ENCODE measurements around the gene INTS11.

Gene INTS11

GRCh38 chr1:1305300-1306069, 19.0 kb downstream of the INTS11 start:
- H3K4ac ChIP-seq (ENCODE audit: low read depth in 1 of 2, low read length in 2 of 2), result peak overlapping the region; percentile 96
- H3K4me2 ChIP-seq (ENCODE audit: low read length, poor library complexity, severe bottlenecking), result peak overlapping the region; percentile 80
- H3K4me3 ChIP-seq (ENCODE audit: insufficient read depth in 1 of 2, low read depth in 1 of 2, low read length in 2 of 2), result peak overlapping the region; percentile 39 to 89
- H3K27ac ChIP-seq (ENCODE audit: low read length, poor library complexity, severe bottlenecking), result peak overlapping the region; percentile 81
- H3K79me1 ChIP-seq (replicated peaks; ENCODE audit: low read length, poor library complexity, severe bottlenecking), result peaks cover 21% of the 10 kb centered on the region
- peak overlapping the region in 1 of 2 experiments; percentile 63 for H3K14ac ChIP-seq (ENCODE audit: low read length in 2 of 2)
- H3K27me3 ChIP-seq (ENCODE audit: control insufficient read depth in 1 of 2, insufficient read depth in 1 of 2, low read length in 2 of 2), result no peaks in the 10 kb centered on the region
- H4K8ac ChIP-seq (ENCODE audit: low read length), result peak overlapping the region; percentile 86
- peak overlapping the region; percentile 4 for H2BK5ac ChIP-seq (ENCODE audit: low read depth, low read length, poor library complexity, severe bottlenecking)
- H2BK15ac ChIP-seq (ENCODE audit: low read depth, poor library complexity, severe bottlenecking), result peak overlapping the region; percentile 95
- peak overlapping the region; percentile 59 to 96 for H2BK12ac ChIP-seq (ENCODE audit: low read length in 2 of 2)
- DNase-seq, result peak; percentile 86
- H3K18ac ChIP-seq (ENCODE audit: low read depth in 1 of 2, low read length in 2 of 2), result peak overlapping the region; percentile 74 to 81
- no peak overlapping the region for H2AFZ ChIP-seq (ENCODE audit: low read depth, low read length)
- no peak overlapping the region for H3K23ac ChIP-seq (ENCODE audit: low read length in 2 of 2)
- H3K36me3 ChIP-seq (ENCODE audit: control insufficient read depth in 1 of 2, insufficient read depth in 2 of 2, low read depth in 1 of 2, low read length in 2 of 2), result peaks cover 9 to 43% of the 10 kb centered on the region in 2 experiments
- H2AK5ac ChIP-seq (ENCODE audit: low read length, severe bottlenecking), result peak overlapping the region; percentile 75
- peak overlapping the region; percentile 87 for H2BK120ac ChIP-seq (ENCODE audit: low read depth, low read length)
- WGBS, result 43% methylated on average over 25 of the region's 25 CpGs
- no peaks in the 10 kb centered on the region for H3K9me3 ChIP-seq (ENCODE audit: control insufficient read depth, low read length)
- peak overlapping the region; percentile 82 for H3K9ac ChIP-seq (ENCODE audit: low read length)
- H3K4me1 ChIP-seq (ENCODE audit: control insufficient read depth, insufficient read depth, low read depth, low read length), result peaks cover 63% of the 10 kb centered on the region
- peak overlapping the region; percentile 74 for H4K91ac ChIP-seq (ENCODE audit: low read length)

- DNase-seq, result peak; percentile 92
- peak overlapping the region; percentile 74 to 96 for H3K18ac ChIP-seq (ENCODE audit: low read depth in 1 of 2, low read length in 2 of 2)
- peak overlapping the region; percentile 35 for H2BK5ac ChIP-seq (ENCODE audit: low read depth, low read length, poor library complexity, severe bottlenecking)
- peak overlapping the region; percentile 81 for H3K27ac ChIP-seq (ENCODE audit: low read length, poor library complexity, severe bottlenecking)
- H3K14ac ChIP-seq (ENCODE audit: low read length in 2 of 2), result peak overlapping the region in 1 of 2 experiments; percentile 90
- H3K4ac ChIP-seq (ENCODE audit: low read depth in 1 of 2, low read length in 2 of 2), result peak overlapping the region; percentile 96
- peaks cover 60% of the 10 kb centered on the region for H3K4me1 ChIP-seq (ENCODE audit: control insufficient read depth, insufficient read depth, low read depth, low read length)
- no peak overlapping the region for H2AFZ ChIP-seq (ENCODE audit: low read depth, low read length)
- peak overlapping the region; percentile 39 to 89 for H3K4me3 ChIP-seq (ENCODE audit: insufficient read depth in 1 of 2, low read depth in 1 of 2, low read length in 2 of 2)
- peak overlapping the region; percentile 92 to 98 for H2BK12ac ChIP-seq (ENCODE audit: low read length in 2 of 2)
- H3K36me3 ChIP-seq (ENCODE audit: control insufficient read depth in 1 of 2, insufficient read depth in 2 of 2, low read depth in 1 of 2, low read length in 2 of 2), result peaks cover 0 to 43% of the 10 kb centered on the region in 2 experiments
- peak overlapping the region; percentile 95 for H2BK15ac ChIP-seq (ENCODE audit: low read depth, poor library complexity, severe bottlenecking)
- H4K91ac ChIP-seq (ENCODE audit: low read length), result peak overlapping the region; percentile 88
- peak overlapping the region in 1 of 2 experiments; percentile 3 for H3K23ac ChIP-seq (ENCODE audit: low read length in 2 of 2)
- 26% methylated on average over 27 of the region's 29 CpGs for WGBS
- peak overlapping the region; percentile 82 for H3K9ac ChIP-seq (ENCODE audit: low read length)
- no peaks in the 10 kb centered on the region for H3K27me3 ChIP-seq (ENCODE audit: control insufficient read depth in 1 of 2, insufficient read depth in 1 of 2, low read length in 2 of 2)
- H3K79me1 ChIP-seq (replicated peaks; ENCODE audit: low read length, poor library complexity, severe bottlenecking), result peaks cover 19% of the 10 kb centered on the region
- H3K4me2 ChIP-seq (ENCODE audit: low read length, poor library complexity, severe bottlenecking), result peak overlapping the region; percentile 80
- peak overlapping the region; percentile 87 for H2BK120ac ChIP-seq (ENCODE audit: low read depth, low read length)
- peak overlapping the region; percentile 75 for H2AK5ac ChIP-seq (ENCODE audit: low read length, severe bottlenecking)
- peak overlapping the region; percentile 86 for H4K8ac ChIP-seq (ENCODE audit: low read length)
- H3K9me3 ChIP-seq (ENCODE audit: control insufficient read depth, low read length), result no peaks in the 10 kb centered on the region
Observed at GRCh38 chr1:1304331-1305299, 19.8 kb downstream of the INTS11 start.

GRCh38 chr1:1303736-1304135, 20.7 kb downstream of the INTS11 start:
- Histone ChIP-seq H2AFZ (ENCODE audit: low read depth, low read length) (no peak overlapping the region), H3K9ac (ENCODE audit: low read length) (no peak overlapping the region), H4K91ac (ENCODE audit: low read length) (peak overlapping the region; percentile 52), H3K23ac (ENCODE audit: low read length in 2 of 2) (no peak overlapping the region), H2BK5ac (ENCODE audit: low read depth, low read length, poor library complexity, severe bottlenecking) (no peak overlapping the region), H3K4me3 (ENCODE audit: insufficient read depth in 1 of 2, low read depth in 1 of 2, low read length in 2 of 2) (no peak overlapping the region), H2BK12ac (ENCODE audit: low read length in 2 of 2) (peak overlapping the region in 1 of 2 experiments; percentile 7), H3K9me3 (ENCODE audit: control insufficient read depth, low read length) (no peaks in the 10 kb centered on the region), H3K18ac (ENCODE audit: low read depth in 1 of 2, low read length in 2 of 2) (no peak overlapping the region), H3K4me2 (ENCODE audit: low read length, poor library complexity, severe bottlenecking) (no peak overlapping the region), H3K27me3 (ENCODE audit: control insufficient read depth in 1 of 2, insufficient read depth in 1 of 2, low read length in 2 of 2) (no peaks in the 10 kb centered on the region), H3K14ac (ENCODE audit: low read length in 2 of 2) (no peak overlapping the region), H3K79me1 (replicated peaks; ENCODE audit: low read length, poor library complexity, severe bottlenecking) (peaks cover 21% of the 10 kb centered on the region), H3K36me3 (ENCODE audit: control insufficient read depth in 1 of 2, insufficient read depth in 2 of 2, low read depth in 1 of 2, low read length in 2 of 2) (peaks cover 0 to 47% of the 10 kb centered on the region in 2 experiments), H2BK15ac (ENCODE audit: low read depth, poor library complexity, severe bottlenecking) (no peak overlapping the region), H3K4me1 (ENCODE audit: control insufficient read depth, insufficient read depth, low read depth, low read length) (peaks cover 51% of the 10 kb centered on the region), H2BK120ac (ENCODE audit: low read depth, low read length) (no peak overlapping the region), H2AK5ac (ENCODE audit: low read length, severe bottlenecking) (no peak overlapping the region), H3K4ac (ENCODE audit: low read depth in 1 of 2, low read length in 2 of 2) (peak overlapping the region in 1 of 2 experiments; percentile 60), H3K27ac (ENCODE audit: low read length, poor library complexity, severe bottlenecking) (no peak overlapping the region), H4K8ac (ENCODE audit: low read length) (no peak overlapping the region)
- 95% methylated on average over 13 of the region's 13 CpGs for WGBS
- DNase-seq, result no peak
